ENCODE measurements around the gene LRRC8B.
"Not testable (repeated sequence)": the region's sequence is repeated elsewhere in the genome, so short reads cannot be mapped to it uniquely, and the experiment has no call there.

The LRRC8B gene

DNA sequence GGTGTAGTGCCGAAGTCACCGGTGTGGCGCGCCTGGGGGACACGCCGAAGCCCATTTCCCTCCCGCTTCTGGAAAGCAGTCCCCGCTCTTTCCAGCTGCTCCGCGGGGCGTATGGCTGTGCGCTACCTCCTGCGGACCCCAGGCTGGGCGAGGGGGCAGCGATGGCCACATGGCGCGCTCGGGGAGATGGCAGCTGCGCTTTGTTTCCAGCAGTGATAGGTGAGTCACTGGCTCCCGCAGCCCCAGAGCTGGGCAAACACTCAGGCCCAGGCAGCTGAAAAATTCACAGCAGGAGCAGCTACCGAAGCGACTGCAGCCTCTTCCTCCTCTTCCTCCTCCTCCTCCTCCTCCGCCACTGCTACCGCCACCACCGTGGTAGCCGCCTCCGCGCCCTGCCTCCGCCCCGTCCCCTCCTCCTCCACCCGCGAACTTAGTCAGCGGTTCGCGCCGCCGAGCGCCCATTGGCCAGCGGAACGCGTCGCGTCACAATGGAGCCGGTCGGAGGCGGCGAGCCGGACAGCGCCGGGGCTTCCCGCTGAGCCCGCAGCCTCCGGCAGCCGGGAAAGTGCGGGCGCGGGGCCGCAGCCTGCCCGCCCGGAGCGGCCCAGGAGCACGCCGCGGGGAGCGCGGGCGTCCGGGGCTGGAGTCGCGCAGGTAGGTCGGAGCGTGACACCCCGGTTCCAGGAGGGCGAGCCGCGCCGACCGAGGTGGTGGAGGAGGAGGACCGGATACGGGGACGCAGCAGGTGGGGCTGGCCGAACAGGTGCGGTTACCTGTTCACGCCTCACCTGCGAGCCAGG is at the start of gene LRRC8B:
Gene LRRC8B (plus strand): TSS at position 461 of the 800 bp plus-strand sequence. CDS start 57,822 bp downstream, outside the sequence.
- DNase-seq = peak; percentile 91 to 95
- peak; percentile 88 for TF ChIP-seq POLR2A (IDR thresholded peaks at IDR 0.05; ENCODE audit: low read length)
- no peak for TF ChIP-seq GATA1 (IDR thresholded peaks at IDR 0.05; ENCODE audit: low read depth, low read length)

GRCh38 chr1:89475269-89475668 is 49.4 kb upstream of the LRRC8B start:
- DNase-seq = no peak
- TF ChIP-seq POLR2A (IDR thresholded peaks at IDR 0.05; ENCODE audit: low read length) = no peak
- TF ChIP-seq GATA1 (IDR thresholded peaks at IDR 0.05; ENCODE audit: low read depth, low read length) = no peak

DNA sequence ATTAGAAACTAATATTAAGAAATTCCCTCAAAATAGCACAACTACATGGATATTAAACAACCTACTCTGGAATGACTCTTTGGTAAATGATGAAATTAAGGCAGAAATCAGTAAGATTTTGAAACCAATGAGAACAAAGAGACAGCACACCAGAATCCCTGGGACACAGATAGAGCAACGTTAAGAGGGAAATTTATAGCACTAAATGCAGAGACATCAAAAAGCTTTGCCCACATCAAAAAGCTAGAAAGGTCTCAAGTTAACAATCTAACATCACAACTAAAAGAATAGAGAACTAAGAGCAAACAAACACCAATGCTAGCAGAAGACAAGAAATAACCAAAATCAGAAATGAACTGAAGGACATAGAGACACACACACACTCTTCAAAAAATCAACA is 48.6 kb upstream of the LRRC8B start:
- no peak for DNase-seq
- no peak for TF ChIP-seq POLR2A (IDR thresholded peaks at IDR 0.05; ENCODE audit: low read length)
- TF ChIP-seq GATA1 (IDR thresholded peaks at IDR 0.05; ENCODE audit: low read depth, low read length) = no peak

GRCh38 chr1:89483010-89483756 is 41.4 kb upstream of the LRRC8B start:
- TF ChIP-seq POLR2A (IDR thresholded peaks at IDR 0.05; ENCODE audit: low read length) (no peak), GATA1 (IDR thresholded peaks at IDR 0.05; ENCODE audit: low read depth, low read length) (no peak)
- peak; percentile 75 to 86 for DNase-seq

GRCh38 chr1:89483757-89484077 is 40.9 kb upstream of the LRRC8B start:
- TF ChIP-seq GATA1 (IDR thresholded peaks at IDR 0.05; ENCODE audit: low read depth, low read length) (no peak), POLR2A (IDR thresholded peaks at IDR 0.05; ENCODE audit: low read length) (no peak)
- no peak for DNase-seq

DNA sequence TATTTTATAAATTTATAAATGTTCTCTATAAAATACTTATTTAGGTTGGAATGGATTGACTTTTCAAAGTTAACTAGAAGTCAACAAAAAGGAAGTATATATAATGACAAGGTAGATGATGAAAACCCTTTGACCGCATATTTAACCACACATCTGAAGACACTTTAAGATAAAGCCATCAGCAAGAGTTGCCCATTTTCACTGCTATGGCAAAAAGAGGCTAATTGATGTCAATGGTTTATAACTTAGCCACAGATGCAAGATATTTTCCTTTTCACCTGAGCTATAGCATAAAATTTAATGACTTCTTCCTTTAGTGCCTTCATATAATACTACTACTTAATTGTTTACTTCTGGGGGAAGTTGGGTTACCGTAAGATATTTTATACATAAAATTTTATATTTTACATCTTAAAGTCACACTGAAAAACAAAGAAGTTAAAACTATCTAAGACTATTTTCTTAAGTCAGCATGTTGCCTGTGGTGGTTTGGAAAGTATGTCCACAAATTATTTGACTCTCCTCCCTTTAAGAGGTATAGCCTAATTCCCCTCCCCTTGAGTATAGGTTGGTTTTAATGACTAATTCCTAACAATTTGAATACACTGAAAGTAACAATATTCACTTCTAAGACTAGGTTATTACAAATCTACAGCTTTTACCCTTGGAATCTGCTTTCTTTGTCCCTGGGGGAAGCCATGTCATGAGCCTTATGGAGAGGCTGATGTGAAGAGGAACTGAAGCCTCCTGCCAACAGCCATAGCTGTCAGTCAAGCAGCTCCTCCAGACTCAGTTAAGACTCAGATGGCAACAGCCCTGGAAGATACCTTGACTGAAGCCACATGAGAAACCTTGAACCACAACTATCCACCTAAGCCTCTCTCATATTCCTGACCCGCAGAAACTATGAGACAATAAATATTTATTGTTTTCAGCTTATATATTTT is 40.3 kb upstream of the LRRC8B start:
- no peak for DNase-seq
- TF ChIP-seq GATA1 (IDR thresholded peaks at IDR 0.05; ENCODE audit: low read depth, low read length) (no peak), POLR2A (IDR thresholded peaks at IDR 0.05; ENCODE audit: low read length) (no peak)

DNA sequence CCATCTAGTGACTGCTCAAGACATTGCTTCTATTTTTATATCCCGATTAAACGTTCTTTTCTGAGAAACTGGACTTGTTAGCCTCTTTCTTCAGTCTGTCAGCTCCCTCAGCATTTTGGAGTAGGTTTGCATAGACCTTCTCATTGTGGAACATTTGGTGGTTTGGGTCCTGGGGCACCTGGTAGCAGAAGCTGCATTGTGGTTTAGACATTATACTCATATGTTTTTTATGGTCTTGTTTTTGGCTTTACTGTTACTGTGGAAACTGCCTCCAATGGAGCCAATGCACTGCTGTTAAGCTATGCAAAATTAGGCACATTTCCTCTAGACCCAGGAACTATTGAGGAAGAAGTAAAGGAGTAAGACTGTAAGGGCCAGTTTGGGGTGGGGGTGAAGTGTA is 36.7 kb upstream of the LRRC8B start:
- DNase-seq = no peak
- TF ChIP-seq GATA1 (IDR thresholded peaks at IDR 0.05; ENCODE audit: low read depth, low read length) = no peak
- TF ChIP-seq POLR2A (IDR thresholded peaks at IDR 0.05; ENCODE audit: low read length) = no peak

- DNase-seq = no peak
Observed at GRCh38 chr1:89489047-89489729, 35.4 kb upstream of the LRRC8B start.

DNA sequence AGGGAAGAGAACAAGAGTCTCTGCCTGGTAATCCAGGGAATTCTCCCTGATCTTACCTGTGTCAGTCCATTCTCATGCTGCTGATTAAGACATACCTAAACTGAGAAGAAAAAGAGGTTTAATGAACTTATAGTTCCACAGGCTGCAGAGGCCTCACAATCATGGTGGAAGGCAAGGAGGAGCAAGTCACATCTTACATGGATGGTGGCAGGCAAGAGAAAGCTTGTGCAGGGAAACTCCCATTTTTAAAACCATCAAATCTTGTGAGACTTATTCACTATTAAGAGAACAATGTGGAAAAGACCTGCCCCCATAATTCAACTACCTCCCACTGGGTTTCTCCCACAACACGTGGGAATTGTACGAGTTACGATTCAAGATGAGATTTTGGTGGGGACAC is 34.2 kb upstream of the LRRC8B start:
- DNase-seq = no peak
- TF ChIP-seq POLR2A (IDR thresholded peaks at IDR 0.05; ENCODE audit: low read length) (no peak), GATA1 (IDR thresholded peaks at IDR 0.05; ENCODE audit: low read depth, low read length) (no peak)

More at GRCh38 chr1:89489047-89489729, 35.4 kb upstream of the LRRC8B start:
- no peak for TF ChIP-seq GATA1 (IDR thresholded peaks at IDR 0.05; ENCODE audit: low read depth, low read length)
- no peak for TF ChIP-seq POLR2A (IDR thresholded peaks at IDR 0.05; ENCODE audit: low read length)

GRCh38 chr1:89499320-89499719 is 25.3 kb upstream of the LRRC8B start:
- TF ChIP-seq GATA1 (IDR thresholded peaks at IDR 0.05; ENCODE audit: low read depth, low read length) (no peak), POLR2A (IDR thresholded peaks at IDR 0.05; ENCODE audit: low read length) (no peak)

GRCh38 chr1:89502042-89502441 is 22.6 kb upstream of the LRRC8B start:
- DNase-seq = no peak
- no peak for TF ChIP-seq GATA1 (IDR thresholded peaks at IDR 0.05; ENCODE audit: low read depth, low read length)
- TF ChIP-seq POLR2A (IDR thresholded peaks at IDR 0.05; ENCODE audit: low read length) = no peak

More at GRCh38 chr1:89499320-89499719, 25.3 kb upstream of the LRRC8B start:
- no peak for DNase-seq

GRCh38 chr1:89502895-89503294 is 21.7 kb upstream of the LRRC8B start:
- DNase-seq = no peak
- no peak for TF ChIP-seq GATA1 (IDR thresholded peaks at IDR 0.05; ENCODE audit: low read depth, low read length)
- TF ChIP-seq POLR2A (IDR thresholded peaks at IDR 0.05; ENCODE audit: low read length) = no peak

DNA sequence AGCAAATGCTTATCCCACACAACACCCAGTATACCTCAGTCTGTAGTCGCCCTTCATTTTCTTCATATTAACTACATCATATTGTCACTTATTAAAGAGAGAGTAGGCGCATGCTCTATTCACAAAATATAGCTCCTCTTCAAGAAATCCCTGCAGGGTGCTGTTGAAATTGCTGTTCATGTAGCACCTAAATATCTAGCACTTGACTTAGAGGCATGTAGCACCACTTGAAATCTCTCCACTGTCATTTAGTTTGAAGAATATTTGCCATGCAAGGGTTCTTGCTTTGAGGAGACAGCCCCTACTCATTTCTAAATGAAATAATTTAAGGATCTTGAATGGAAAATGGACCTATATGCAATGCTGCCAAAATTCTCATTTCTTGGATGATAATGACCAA is 20.9 kb upstream of the LRRC8B start:
- no peak for DNase-seq
- no peak for TF ChIP-seq GATA1 (IDR thresholded peaks at IDR 0.05; ENCODE audit: low read depth, low read length)
- TF ChIP-seq POLR2A (IDR thresholded peaks at IDR 0.05; ENCODE audit: low read length) = no peak

GRCh38 chr1:89510061-89510460 is 14.6 kb upstream of the LRRC8B start:
- DNase-seq = not testable (repeated sequence)

All from erythroblast (primary cell).